Measurements from ENCODE around the gene ZNF778. TPM values are rescaled to one million over a fixed set of nuclear protein-coding genes. Genes with fewer than 3 reads are reported as not detected.

The ZNF778 gene
- polyA plus RNA-seq, 1 of the 3 experiments (the other 2 are of a cell fraction) = 10.8 TPM

DNA sequence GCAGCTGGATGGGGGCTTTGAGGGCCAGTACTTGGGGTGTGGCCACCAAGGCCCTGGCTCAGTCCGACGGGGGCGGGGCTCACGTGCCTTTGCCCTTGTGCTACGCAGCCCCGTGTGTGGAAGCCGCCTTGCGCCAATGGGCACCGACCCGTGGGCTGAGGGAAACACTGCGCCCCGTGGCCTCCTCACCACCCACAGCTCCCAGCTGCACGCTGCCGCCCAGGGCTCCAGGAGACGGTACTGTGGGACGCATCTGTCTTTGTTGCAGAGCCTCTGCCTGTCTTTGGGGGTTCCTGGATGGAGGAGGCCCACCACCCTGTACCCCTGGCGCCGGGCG is 38.4 kb upstream of the ZNF778 start:
- no peak for DNase-seq
- no peak overlapping the region for H3K9ac ChIP-seq
- no peak overlapping the region for H3K27ac ChIP-seq (ENCODE audit: low read depth in 2 of 2, low read length in 1 of 2)
- H2AFZ ChIP-seq (ENCODE audit: low read depth) = no peak overlapping the region
- ChIA-PET POLR2A (interaction anchor here (0.7 kb wide), 1 partner anchor 205 kb away, joined by 4 read pairs; no protein-coding TSS in a partner anchor), CTCF (interaction anchor here (0.7 to 5.8 kb wide), 2 partner anchors 12 to 362 kb away, joined by 3 to 33 read pairs; no protein-coding TSS in a partner anchor)
- no peaks in the 10 kb centered on the region for H3K9me3 ChIP-seq
- no peaks in the 10 kb centered on the region for H3K79me2 ChIP-seq (ENCODE audit: insufficient read depth)
- H3K36me3 ChIP-seq (replicated peaks in 1 of 2; ENCODE audit: control insufficient read depth in 1 of 2, insufficient read depth in 2 of 2, low read length in 1 of 2) = no peaks in the 10 kb centered on the region
- no peaks in the 10 kb centered on the region; a peak in 1 of 4 replicates for H3K4me1 ChIP-seq (ENCODE audit: control insufficient read depth in 1 of 2, insufficient read depth in 2 of 2, low read depth in 1 of 2, low read length in 1 of 2)
- no peak for TF ChIP-seq EP300 (IDR thresholded peaks at IDR 0.05; ENCODE audit: borderline replicate concordance in 1 of 2, low read depth in 1 of 2, low read length in 1 of 2)
- TF ChIP-seq USF1 (IDR thresholded peaks at IDR 0.05; ENCODE audit: borderline replicate concordance, low read depth) = no peak
- TF ChIP-seq SMC3 (IDR thresholded peaks at IDR 0.05; ENCODE audit: low read depth, low read length) = no peak
- no peak for TF ChIP-seq YY1 (IDR thresholded peaks at IDR 0.05; ENCODE audit: low read depth)
- 54% methylated on average over 13 of the region's 19 CpGs for WGBS (ENCODE audit: low lambda C conversion rate)
- no peaks in the 10 kb centered on the region for H3K9me2 ChIP-seq
- H4K20me1 ChIP-seq (ENCODE audit: insufficient read depth) = no peaks in the 10 kb centered on the region
- no peak overlapping the region for H3K4me3 ChIP-seq (ENCODE audit: low read depth in 2 of 2, low read length in 1 of 2)
- peaks cover 59% of the 10 kb centered on the region for H3K27me3 ChIP-seq (ENCODE audit: insufficient read depth)
- H3K4me2 ChIP-seq = no peak overlapping the region
- H3F3A ChIP-seq (replicated peaks; ENCODE audit: insufficient read depth) = no peaks in the 10 kb centered on the region

- no peak for TF ChIP-seq POLR2AphosphoS5 (IDR thresholded peaks at IDR 0.05; ENCODE audit: low read depth, low read length)
- TF ChIP-seq USF1 (IDR thresholded peaks at IDR 0.05; ENCODE audit: borderline replicate concordance, low read depth) = no peak
- TF ChIP-seq NRF1 (IDR thresholded peaks at IDR 0.05; ENCODE audit: low read depth, low read length) = no peak
- TF ChIP-seq RFX5 (IDR thresholded peaks at IDR 0.05; ENCODE audit: low read length) = no peak
- no peak for TF ChIP-seq MXI1 (IDR thresholded peaks at IDR 0.05; ENCODE audit: low read depth, low read length)
- TF ChIP-seq CHD2 (IDR thresholded peaks at IDR 0.05; ENCODE audit: low read length, partially characterized antibody) = no peak
- H3K4me3 ChIP-seq (ENCODE audit: low read depth in 2 of 2, low read length in 1 of 2) = no peak overlapping the region
- no peaks in the 10 kb centered on the region; a peak in 1 of 4 replicates for H3K4me1 ChIP-seq (ENCODE audit: control insufficient read depth in 1 of 2, insufficient read depth in 2 of 2, low read depth in 1 of 2, low read length in 1 of 2)
- H3K27ac ChIP-seq (ENCODE audit: low read depth in 2 of 2, low read length in 1 of 2) = no peak overlapping the region
- no peaks in the 10 kb centered on the region for H3K9me2 ChIP-seq
- no peaks in the 10 kb centered on the region for H3F3A ChIP-seq (replicated peaks; ENCODE audit: insufficient read depth)
- no peak for DNase-seq
- no peaks in the 10 kb centered on the region for H3K9me3 ChIP-seq
- ChIA-PET CTCF (interaction anchor here (5.8 kb wide), 1 partner anchor 12 kb away, joined by 33 read pairs; no protein-coding TSS in a partner anchor), POLR2A (no interaction called here)
- no peak overlapping the region for H2AFZ ChIP-seq (ENCODE audit: low read depth)
- H3K27me3 ChIP-seq (ENCODE audit: insufficient read depth) = peaks cover 65% of the 10 kb centered on the region
- no peaks in the 10 kb centered on the region for H4K20me1 ChIP-seq (ENCODE audit: insufficient read depth)
- H3K36me3 ChIP-seq (replicated peaks in 1 of 2; ENCODE audit: control insufficient read depth in 1 of 2, insufficient read depth in 2 of 2, low read length in 1 of 2) = no peaks in the 10 kb centered on the region
- no peaks in the 10 kb centered on the region for H3K79me2 ChIP-seq (ENCODE audit: insufficient read depth)
- no peak overlapping the region for H3K9ac ChIP-seq
- WGBS (ENCODE audit: low lambda C conversion rate) = 58% methylated on average over 19 of the region's 25 CpGs
- H3K4me2 ChIP-seq = no peak overlapping the region
Measured at GRCh38 chr16:89179656-89180315, 37.7 kb upstream of the ZNF778 start.

DNA sequence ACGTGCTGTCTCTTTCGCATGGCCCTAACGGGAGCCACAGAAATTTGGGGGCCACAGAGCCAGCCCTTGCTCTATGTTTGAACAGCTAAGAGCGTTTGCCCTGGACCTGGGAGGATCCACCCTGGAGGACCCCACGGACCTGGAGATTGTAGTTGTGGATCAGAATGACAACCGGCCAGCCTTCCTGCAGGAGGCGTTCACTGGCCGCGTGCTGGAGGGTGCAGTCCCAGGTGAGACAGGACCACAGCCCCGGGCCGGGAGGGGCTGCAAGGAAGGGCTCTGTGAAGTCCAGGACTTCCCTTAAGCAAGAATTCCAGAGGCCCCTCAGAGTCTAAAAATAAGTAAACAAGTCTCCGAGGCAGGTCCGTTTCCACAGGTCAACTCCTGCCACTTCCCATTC is 34.0 kb upstream of the ZNF778 start:
- POLR2A ChIA-PET = no interaction called here
- H3K27ac ChIP-seq (ENCODE audit: low read depth in 2 of 2, low read length in 1 of 2) = no peak overlapping the region
- no peaks in the 10 kb centered on the region for H3K36me3 ChIP-seq (replicated peaks in 1 of 2; ENCODE audit: control insufficient read depth in 1 of 2, insufficient read depth in 2 of 2, low read length in 1 of 2)
- H3K9me2 ChIP-seq = no peaks in the 10 kb centered on the region
- H3K9ac ChIP-seq = no peak overlapping the region
- H3K4me1 ChIP-seq (ENCODE audit: control insufficient read depth in 1 of 2, insufficient read depth in 2 of 2, low read depth in 1 of 2, low read length in 1 of 2) = no peaks in the 10 kb centered on the region
- H3K4me3 ChIP-seq (ENCODE audit: low read depth in 2 of 2, low read length in 1 of 2) = no peak overlapping the region
- H3K4me2 ChIP-seq = no peak overlapping the region
- WGBS (ENCODE audit: low lambda C conversion rate) = 19% methylated on average over 11 of the region's 13 CpGs
- CTCF ChIA-PET = interaction anchor here (1.0 to 1.5 kb wide), 2 partner anchors 428 to 446 kb away, joined by 3 to 4 read pairs; no protein-coding TSS in a partner anchor
- H3K9me3 ChIP-seq = no peaks in the 10 kb centered on the region
- peaks cover 10% of the 10 kb centered on the region; the same call in 1 of the 2 replicates for H4K20me1 ChIP-seq (ENCODE audit: insufficient read depth)
- no peaks in the 10 kb centered on the region for H3K79me2 ChIP-seq (ENCODE audit: insufficient read depth)
- peaks cover 63% of the 10 kb centered on the region for H3K27me3 ChIP-seq (ENCODE audit: insufficient read depth)
- H2AFZ ChIP-seq (ENCODE audit: low read depth) = no peak overlapping the region
- peaks cover 19% of the 10 kb centered on the region for H3F3A ChIP-seq (replicated peaks; ENCODE audit: insufficient read depth)
- DNase-seq = no peak
- TF ChIP-seq REST (IDR thresholded peaks at IDR 0.05; ENCODE audit: low read depth, low read length) (no peak), FOXM1 (IDR thresholded peaks at IDR 0.05; ENCODE audit: low read depth) (no peak), FOSL2 (IDR thresholded peaks at IDR 0.05; ENCODE audit: borderline replicate concordance, low read depth) (no peak), RCOR1 (IDR thresholded peaks at IDR 0.05; ENCODE audit: low read length) (no peak), POLR2AphosphoS5 (IDR thresholded peaks at IDR 0.05; ENCODE audit: low read depth, low read length) (no peak), TAF1 (IDR thresholded peaks at IDR 0.05; ENCODE audit: borderline replicate concordance, low read depth, low read length) (no peak)
- TF ChIP-seq, protein P1, sequence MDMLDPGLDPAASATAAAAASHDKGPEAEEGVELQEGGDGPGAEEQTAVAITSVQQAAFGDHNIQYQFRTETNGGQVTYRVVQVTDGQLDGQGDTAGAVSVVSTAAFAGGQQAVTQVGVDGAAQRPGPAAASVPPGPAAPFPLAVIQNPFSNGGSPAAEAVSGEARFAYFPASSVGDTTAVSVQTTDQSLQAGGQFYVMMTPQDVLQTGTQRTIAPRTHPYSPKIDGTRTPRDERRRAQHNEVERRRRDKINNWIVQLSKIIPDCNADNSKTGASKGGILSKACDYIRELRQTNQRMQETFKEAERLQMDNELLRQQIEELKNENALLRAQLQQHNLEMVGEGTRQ (IDR thresholded peaks at IDR 0.05; ENCODE audit: borderline replicate concordance, low read depth, low read length) = no peak
